Measurements from ENCODE around the gene SOS2. TPM values are rescaled to one million over a fixed set of nuclear protein-coding genes. Genes with fewer than 3 reads are reported as not detected.

The SOS2 gene
- total RNA-seq, 4 donors from 2014 or later: 40.1 to 59.8 (median 46.7) TPM

DNA sequence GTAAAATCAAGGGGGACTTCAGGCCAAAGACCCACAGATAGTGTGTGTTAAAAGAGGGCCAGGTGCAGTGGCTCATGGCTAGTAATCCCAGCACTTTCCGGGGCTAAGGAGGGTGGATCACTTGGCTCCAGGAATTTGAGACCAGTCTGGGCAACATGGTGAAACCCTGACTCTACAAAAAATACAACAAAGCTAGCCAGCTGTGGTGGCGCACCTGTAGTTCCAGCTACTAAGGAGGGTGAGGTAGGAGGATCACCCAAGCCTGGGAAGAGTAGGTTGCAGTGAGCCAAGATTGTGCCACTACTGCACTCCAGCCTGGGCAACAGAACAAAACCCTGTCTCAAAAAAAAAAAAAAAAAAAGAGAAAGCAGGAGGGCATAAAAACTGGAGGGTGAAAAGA, 123.5 kb downstream of the SOS2 start:
- no peaks in the 10 kb centered on the region for H3K27me3 ChIP-seq
- H3K4me3 ChIP-seq: no peak overlapping the region
- TF ChIP-seq EP300 (IDR thresholded peaks at IDR 0.05): no peak
- TF ChIP-seq POLR2AphosphoS5 (IDR thresholded peaks at IDR 0.05): no peak
- TF ChIP-seq POLR2A (IDR thresholded peaks at IDR 0.05; ENCODE audit: low read depth): no peak
- no peaks in the 10 kb centered on the region for H3K4me1 ChIP-seq
- no peaks in the 10 kb centered on the region for H3K9me3 ChIP-seq
- WGBS: 73% methylated on average over 2 of the region's 2 CpGs
- intact Hi-C loops (cut with DNase I): loop anchor here (5.0 to 10.0 kb wide), 2 partner anchors 103 to 241 kb away; no protein-coding TSS in a partner anchor
- H3K27ac ChIP-seq (replicated peaks in 1 of 4): peak overlapping the region in 2 of 4 donors; percentile 8 to 38
- DNase-seq (ENCODE audit: extremely low spot score): no peak
- peaks cover 27 to 64% (median 45%) of the 10 kb centered on the region in 4 donors for H3K36me3 ChIP-seq

DNA sequence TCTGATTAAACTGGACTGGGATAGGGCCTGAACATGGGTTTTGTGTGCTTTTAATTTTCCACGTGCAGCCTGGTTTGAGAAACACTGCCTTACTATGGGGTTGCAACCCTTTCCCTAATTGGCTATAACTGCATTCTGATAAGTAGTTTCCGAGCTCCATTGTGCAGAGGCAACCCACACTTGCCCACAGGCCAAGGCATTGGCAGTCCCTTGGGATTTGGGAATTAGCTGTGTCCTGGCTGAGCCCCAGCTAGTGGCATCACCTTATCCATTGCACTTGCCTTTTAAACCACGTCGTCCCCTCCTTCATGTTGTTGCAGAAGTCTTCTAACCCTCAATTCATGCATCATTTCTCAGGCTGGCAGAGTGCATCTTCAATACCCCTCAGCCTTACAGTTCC, 125.2 kb downstream of the SOS2 start:
- no peak for DNase-seq (ENCODE audit: extremely low spot score)
- 69% methylated on average over 4 of the region's 4 CpGs for WGBS
- H3K9me3 ChIP-seq: no peaks in the 10 kb centered on the region
- peaks cover 15 to 47% (median 30%) of the 10 kb centered on the region in 4 donors for H3K36me3 ChIP-seq
- intact Hi-C loops (cut with DNase I): loop anchor here (5.0 to 10.0 kb wide), 2 partner anchors 101 to 239 kb away; no protein-coding TSS in a partner anchor
- no peaks in the 10 kb centered on the region for H3K27me3 ChIP-seq
- H3K27ac ChIP-seq (replicated peaks in 1 of 4): no peak overlapping the region
- TF ChIP-seq POLR2AphosphoS5 (IDR thresholded peaks at IDR 0.05) (no peak), POLR2A (IDR thresholded peaks at IDR 0.05; ENCODE audit: low read depth) (no peak), CTCF (IDR thresholded peaks at IDR 0.05) (no peak), EP300 (IDR thresholded peaks at IDR 0.05) (no peak)
- no peaks in the 10 kb centered on the region for H3K4me1 ChIP-seq
- H3K4me3 ChIP-seq: no peak overlapping the region

GRCh38 chr14:50103558-50103957, 127.8 kb downstream of the SOS2 start:
- DNase-seq (ENCODE audit: extremely low spot score): no peak
- Histone ChIP-seq H3K27ac (replicated peaks in 1 of 4) (no peak overlapping the region), H3K4me3 (no peak overlapping the region), H3K9me3 (no peaks in the 10 kb centered on the region), H3K36me3 (peaks cover 0 to 22% (median 8%) of the 10 kb centered on the region in 4 donors), H3K4me1 (no peaks in the 10 kb centered on the region), H3K27me3 (no peaks in the 10 kb centered on the region)
- intact Hi-C loops (cut with DNase I): loop anchor here (5.0 to 10.0 kb wide), 2 partner anchors 99 to 211 kb away; partner anchors contain the start of gene ARF6
- WGBS: 88% methylated on average over 6 of the region's 6 CpGs
- TF ChIP-seq CTCF (IDR thresholded peaks at IDR 0.05) (no peak), EP300 (IDR thresholded peaks at IDR 0.05) (no peak), POLR2AphosphoS5 (IDR thresholded peaks at IDR 0.05) (no peak), POLR2A (IDR thresholded peaks at IDR 0.05; ENCODE audit: low read depth) (no peak)

DNA sequence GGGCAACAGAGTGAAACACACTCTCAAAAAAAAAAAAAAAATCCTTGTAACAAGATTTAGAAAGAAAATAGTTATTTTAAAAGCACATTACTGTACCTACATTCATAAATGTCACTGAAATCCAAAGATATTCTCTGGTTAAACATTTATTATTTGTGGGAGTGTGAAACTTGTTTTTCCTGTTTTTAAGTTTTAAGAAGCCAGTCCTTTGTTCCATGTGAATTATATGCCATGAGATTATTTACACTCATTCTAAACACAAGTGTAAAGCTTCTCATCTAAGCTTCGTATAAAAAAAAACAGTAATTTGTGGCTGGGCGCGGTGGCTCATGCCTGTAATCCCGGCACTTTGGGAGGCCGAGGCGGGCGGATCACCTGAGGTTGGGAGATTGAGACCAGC, 130.0 kb downstream of the SOS2 start:
- intact Hi-C loops (cut with DNase I): loop anchor here (5.0 to 10.0 kb wide), 2 partner anchors 97 to 209 kb away; partner anchors contain the start of gene ARF6
- WGBS: 98% methylated on average over 7 of the region's 7 CpGs
- H3K4me1 ChIP-seq: no peaks in the 10 kb centered on the region

DNA sequence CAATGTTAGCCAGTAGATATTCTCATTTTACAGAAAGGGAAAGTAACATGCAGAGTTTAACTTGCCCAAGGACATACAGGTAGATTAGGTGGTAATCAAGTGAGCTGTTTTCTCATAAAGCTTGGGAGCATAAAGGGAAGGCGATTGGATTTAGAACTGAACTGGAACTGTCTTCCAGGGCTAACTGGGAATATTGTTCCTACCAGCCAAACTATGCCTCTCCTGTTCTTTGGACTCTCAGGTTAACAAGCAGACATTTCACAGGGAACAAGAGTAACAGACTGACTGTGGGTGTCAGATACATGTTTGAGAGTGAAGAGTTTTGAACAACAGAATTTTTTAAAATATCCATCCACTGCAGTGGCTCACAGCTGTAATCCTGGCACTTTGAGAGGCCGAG, 130.6 kb downstream of the SOS2 start:
- Histone ChIP-seq H3K27me3 (no peaks in the 10 kb centered on the region), H3K9me3 (no peaks in the 10 kb centered on the region), H3K4me1 (no peaks in the 10 kb centered on the region), H3K27ac (replicated peaks in 1 of 4) (no peak overlapping the region), H3K4me3 (no peak overlapping the region), H3K36me3 (no peaks in the 10 kb centered on the region)
- no peak for DNase-seq (ENCODE audit: extremely low spot score)
- TF ChIP-seq POLR2A (IDR thresholded peaks at IDR 0.05; ENCODE audit: low read depth) (no peak), CTCF (IDR thresholded peaks at IDR 0.05) (no peak), EP300 (IDR thresholded peaks at IDR 0.05) (no peak), POLR2AphosphoS5 (IDR thresholded peaks at IDR 0.05) (no peak)
- 91% methylated on average over 2 of the region's 2 CpGs for WGBS
- intact Hi-C loops (cut with DNase I): loop anchor here (5.0 to 10.0 kb wide), 2 partner anchors 96 to 209 kb away; partner anchors contain the start of gene ARF6

More for the DNA sequence above, 130.0 kb downstream of the SOS2 start:
- H3K4me3 ChIP-seq: no peak overlapping the region
- H3K9me3 ChIP-seq: no peaks in the 10 kb centered on the region
- DNase-seq (ENCODE audit: extremely low spot score): no peak
- H3K27me3 ChIP-seq: no peaks in the 10 kb centered on the region
- TF ChIP-seq CTCF (IDR thresholded peaks at IDR 0.05) (no peak), POLR2A (IDR thresholded peaks at IDR 0.05; ENCODE audit: low read depth) (no peak), EP300 (IDR thresholded peaks at IDR 0.05) (no peak), POLR2AphosphoS5 (IDR thresholded peaks at IDR 0.05) (no peak)
- H3K36me3 ChIP-seq: peaks cover 0 to 4% (median 0%) of the 10 kb centered on the region in 4 donors
- H3K27ac ChIP-seq (replicated peaks in 1 of 4): no peak overlapping the region

Measured in esophagus muscularis mucosa (tissue), 4 donors.